IMR-90 (cell line): Measurements from ENCODE around the gene AKR7A2. TPM values are rescaled to one million over a fixed set of nuclear protein-coding genes. Genes with fewer than 3 reads are reported as not detected.

Experiments used
- ATAC-seq: fragments of 200-7000 bp; cut with Tn5 transposase; 2 replicates; pipeline ENCODE4 v1.9.1; 2020; ENCODE audit warnings: low read depth, mild to moderate bottlenecking, moderate library complexity
- BruUV-seq: library from RNA; stranded (reverse); fragments of 400-500 nt; replicated peaks from 2 replicates; lab custom pipeline; 2021; lab: Mats Ljungman, UMichigan
- CTCF ChIA-PET: fragments of 300-600 bp; formaldehyde crosslinking; extraction: SDS; loops from one replicate; lab custom pipeline; 2021; ENCODE audit warnings: antibody characterized with exemption; lab: Yijun Ruan, JAX
- POLR2A ChIA-PET: fragments of 300-600 bp; sonication (Branson Sonifier 250); formaldehyde crosslinking; loops from one replicate; lab custom pipeline; 2022; ENCODE audit warnings: antibody characterized with exemption; ENCODE audit not compliant: unreplicated experiment; lab: Charles Lee
- DNase-seq: peaks from one replicate; pipeline ENCODE4 v3.0.0; 2013
- H2AFZ ChIP-seq: replicated peaks from 2 replicates; pipeline ENCODE3; 2013; ENCODE audit warnings: low read length, mild to moderate bottlenecking; ENCODE audit not compliant: poor library complexity
- H2AK5ac ChIP-seq: 2 replicates; pipeline ENCODE4 v1.6.1; 2013; ENCODE audit warnings: low read depth, low read length, inconsistent platforms
- H2AK9ac ChIP-seq: replicated peaks from 2 replicates; pipeline ENCODE3; 2013; ENCODE audit warnings: mild to moderate bottlenecking, low read depth, low read length, moderate library complexity; ENCODE audit not compliant: poor library complexity
- H2BK120ac ChIP-seq: 2 replicates; pipeline ENCODE4 v1.6.1; 2013; ENCODE audit warnings: low read depth, low read length, inconsistent platforms
- H2BK15ac ChIP-seq: 3 replicates; pipeline ENCODE4 v1.6.1; 2013; ENCODE audit warnings: low read depth, low read length, inconsistent platforms
- H2BK20ac ChIP-seq: 2 replicates; pipeline ENCODE4 v1.6.1; 2013; ENCODE audit warnings: low read depth, mild to moderate bottlenecking, inconsistent platforms, low read length, moderate library complexity
- H2BK5ac ChIP-seq: 2 replicates; pipeline ENCODE4 v1.6.1; 2013; ENCODE audit warnings: mild to moderate bottlenecking, low read depth, low read length, inconsistent platforms; ENCODE audit not compliant: poor library complexity, severe bottlenecking
- H3K14ac ChIP-seq: replicated peaks from 2 replicates; pipeline ENCODE4 v1.6.1; 2013; ENCODE audit warnings: low read depth, low read length, inconsistent platforms
- H3K18ac ChIP-seq: 2 replicates; pipeline ENCODE4 v1.6.1; 2013; ENCODE audit warnings: low read depth, low read length, control low read depth
- H3K23ac ChIP-seq: 2 replicates; pipeline ENCODE4 v1.6.1; 2013; ENCODE audit warnings: low read depth, low read length, inconsistent platforms
- H3K27ac ChIP-seq: 2 replicates; pipeline ENCODE4 v1.5.1; 2013; ENCODE audit warnings: mild to moderate bottlenecking, control low read depth, low read length; ENCODE audit not compliant: insufficient read depth
- H3K27me3 ChIP-seq: 2 replicates; pipeline ENCODE4 v1.6.1; 2013; ENCODE audit warnings: low read length; ENCODE audit not compliant: control insufficient read depth, insufficient read depth
- H3K36me3 ChIP-seq: 2 replicates; pipeline ENCODE4 v1.6.1; 2013; ENCODE audit warnings: low read length, mixed read lengths; ENCODE audit not compliant: control insufficient read depth, insufficient read depth
- H3K4ac ChIP-seq: 2 replicates; pipeline ENCODE4 v1.6.1; 2013; ENCODE audit warnings: low read depth, low read length, inconsistent platforms
- H3K4me1 ChIP-seq: 2 replicates; pipeline ENCODE4 v1.6.1; 2013; ENCODE audit warnings: low read length, mixed read lengths; ENCODE audit not compliant: control insufficient read depth, insufficient read depth
- H3K4me2 ChIP-seq: 2 replicates; pipeline ENCODE4 v1.6.1; 2013; ENCODE audit warnings: low read depth, mild to moderate bottlenecking, control low read depth, low read length, moderate library complexity
- H3K4me3 ChIP-seq: 2 replicates; pipeline ENCODE4 v1.5.1; 2013; ENCODE audit warnings: low read depth, mild to moderate bottlenecking, control low read depth, low read length, moderate library complexity; ENCODE audit not compliant: insufficient read depth
- H3K56ac ChIP-seq: 2 replicates; pipeline ENCODE4 v1.6.1; 2013; ENCODE audit warnings: low read length, inconsistent platforms; ENCODE audit not compliant: insufficient read depth; ENCODE audit errors: extremely low read depth
- H3K79me1 ChIP-seq, 2 experiments: 2 replicates each; pipeline ENCODE4 v1.6.1; 2013; ENCODE audit warnings: low read length in 2 of 2, inconsistent platforms in 1 of 2, low read depth in 1 of 2
- H3K9ac ChIP-seq: 2 replicates; pipeline ENCODE4 v1.6.1; 2013; ENCODE audit warnings: low read depth, low read length, control low read depth
- H3K9me1 ChIP-seq: 2 replicates; pipeline ENCODE4 v1.6.1; 2013; ENCODE audit warnings: low read length, inconsistent platforms; ENCODE audit not compliant: insufficient read depth
- H3K9me3 ChIP-seq: 2 replicates; pipeline ENCODE4 v1.6.1; 2013; ENCODE audit warnings: low read length; ENCODE audit not compliant: control insufficient read depth, insufficient read depth
- H4K20me1 ChIP-seq: 2 replicates; pipeline ENCODE4 v1.6.1; 2013; ENCODE audit warnings: low read length, inconsistent platforms; ENCODE audit not compliant: insufficient read depth
- H4K5ac ChIP-seq: 2 replicates; pipeline ENCODE4 v1.6.1; 2013; ENCODE audit warnings: mild to moderate bottlenecking, low read depth, low read length, control low read depth
- H4K8ac ChIP-seq, 2 experiments: 2 replicates each; pipeline ENCODE4 v1.6.1; 2013; ENCODE audit warnings: low read depth in 2 of 2, low read length in 2 of 2, control low read depth in 1 of 2, inconsistent platforms in 1 of 2
- H4K91ac ChIP-seq: 2 replicates; pipeline ENCODE4 v1.6.1; 2013; ENCODE audit warnings: low read depth, low read length, inconsistent platforms; ENCODE audit not compliant: insufficient read depth
- BHLHE40 ChIP-seq: fragments of 150-350 bp; IDR thresholded peaks from 2 replicates; pipeline ENCODE4 v1.6.1; 2016; ENCODE audit warnings: mild to moderate bottlenecking, low read depth, low read length
- CHD1 ChIP-seq: IDR thresholded peaks from 2 replicates; pipeline ENCODE4 v1.6.1; 2012; ENCODE audit warnings: low read depth, low read length, improper control_type of control experiment
- CTCF ChIP-seq: conservative IDR thresholded peaks from 2 replicates; pipeline ENCODE4 v1.5.1; 2012; ENCODE audit warnings: mild to moderate bottlenecking, low read depth, low read length, improper control_type of control experiment
- ELK1 ChIP-seq: fragments of 150-350 bp; IDR thresholded peaks from 2 replicates; pipeline ENCODE4 v1.6.1; 2016; ENCODE audit warnings: low read depth, mild to moderate bottlenecking, low read length, moderate library complexity, borderline replicate concordance
- FOS ChIP-seq: fragments of 150-350 bp; IDR thresholded peaks from 2 replicates; pipeline ENCODE4 v1.6.1; 2016; ENCODE audit warnings: low read depth, low read length
- MAFK ChIP-seq: IDR thresholded peaks from 2 replicates; pipeline ENCODE4 v1.6.1; 2012; ENCODE audit warnings: low read depth, low read length, improper control_type of control experiment
- MXI1 ChIP-seq: IDR thresholded peaks from 2 replicates; pipeline ENCODE4 v1.6.1; 2012; ENCODE audit warnings: low read depth, mild to moderate bottlenecking, low read length, moderate library complexity, borderline replicate concordance
- NFE2L2 ChIP-seq: fragments of 150-350 bp; IDR thresholded peaks from 2 replicates; pipeline ENCODE4 v1.6.1; 2016; ENCODE audit warnings: low read depth, mild to moderate bottlenecking, low read length
- POLR2A ChIP-seq: IDR thresholded peaks from 2 replicates; pipeline ENCODE4 v1.6.1; 2012; ENCODE audit warnings: mild to moderate bottlenecking, low read depth, low read length
- USF2 ChIP-seq: fragments of 150-350 bp; IDR thresholded peaks from 2 replicates; pipeline ENCODE4 v1.6.1; 2017; ENCODE audit warnings: mild to moderate bottlenecking, antibody characterized with exemption, low read length, low read depth
- WGBS, 2 experiments: methylation state at CpG; one replicate each; pipeline versions ENCODE4 v1.1.5 to v1.1.7; 2013; ENCODE audit warnings: missing lambda C conversion rate in 2 of 2; ENCODE audit not compliant: insufficient read length in 1 of 2; ENCODE audit errors: extremely low coverage in 2 of 2; 5-methylcytosine and 5-hydroxymethylcytosine counted together
- dilution Hi-C: fragments of 300-500 bp; cut with HindIII; formaldehyde crosslinking; loops from one replicate; pipeline ENCODE4 v1.14.3; 2018; ENCODE audit warnings: low sequenced_read_pairs; ENCODE audit not compliant: unreplicated experiment
- in situ Hi-C: fragments of 300-500 bp; cut with MboI; formaldehyde crosslinking; loops from 3 replicates; pipeline ENCODE4 v1.14.3; 2019; ENCODE audit warnings: low sequenced_read_pairs, inconsistent platforms, mixed read lengths
- intact Hi-C: fragments of 100-400 bp; cut with micrococcal nuclease; formaldehyde crosslinking; loops from 2 replicates; pipeline ENCODE4 v1.10.0; 2022
- polyA plus RNA-seq, 3 experiments: library from polyadenylated mRNA; depleted of rRNA; stranded (reverse); fragments of >200 nt; gene quantifications; 2 replicates each; pipeline ENCODE4 v1.2.3, GENCODE V29; 2012; ENCODE audit warnings: low replicate concordance in 1 of 3
- total RNA-seq: library from RNA; depleted of rRNA; stranded (reverse); fragments of >200 nt; gene quantifications from 2 replicates; pipeline ENCODE4 v1.2.3, GENCODE V29; 2012

AKR7A2 gene
- total and polyA plus RNA-seq, 2 of the 4 experiments (the other 2 are of a cell fraction), result 55.8 to 60.2 TPM

GRCh38 chr1:19339214-19339861 lies 27.4 kb upstream of the AKR7A2 start:
- H4K91ac ChIP-seq, result no peak overlapping the region

More at GRCh38 chr1:19339214-19339861, 27.4 kb upstream of the AKR7A2 start:
- Histone ChIP-seq H3K14ac (no peak overlapping the region), H2BK5ac (no peak overlapping the region), H3K56ac (no peak overlapping the region), H2AK9ac (peak overlapping the region; percentile 45), H2BK120ac (no peak overlapping the region), H3K27ac (no peak overlapping the region), H3K4me3 (no peak overlapping the region), H3K9me3 (no peaks in the 10 kb centered on the region), H2BK15ac (no peak overlapping the region), H3K4me1 (no peaks in the 10 kb centered on the region), H3K9ac (no peak overlapping the region), H3K9me1 (peaks cover 6% of the 10 kb centered on the region; the same call in 1 of the 2 replicates), H3K4ac (no peak overlapping the region), H3K36me3 (peaks cover 57% of the 10 kb centered on the region), H3K18ac (no peak overlapping the region), H3K4me2 (no peak overlapping the region), H3K27me3 (no peaks in the 10 kb centered on the region), H3K23ac (no peak overlapping the region), H4K5ac (no peak overlapping the region), H2AFZ (no peak overlapping the region), H2BK20ac (no peak overlapping the region), H4K20me1 (peaks cover 29% of the 10 kb centered on the region; the same call in 1 of the 2 replicates), H2AK5ac (no peak overlapping the region), H3K79me1 (peaks cover 7 to 24% of the 10 kb centered on the region in 2 experiments), H4K8ac (no peak overlapping the region)
- TF ChIP-seq ELK1 (no peak), BHLHE40 (no peak), POLR2A (no peak), USF2 (no peak), CTCF (no peak), MXI1 (no peak), CHD1 (no peak), FOS (no peak), MAFK (no peak), NFE2L2 (no peak)
- dilution Hi-C loops, result no loop called here
- intact Hi-C loops, result no loop called here
- DNase-seq (no peak), ATAC-seq (no peak)
- in situ Hi-C loops, result no loop called here
- TSS peak; percentile 73 for BruUV-seq
- CTCF ChIA-PET, result no interaction called here
- POLR2A ChIA-PET, result no interaction called here
- 61% methylated on average over 14 of the region's 19 CpGs; no CpG with 5 or more reads in 1 of the 2 experiments for WGBS, 2 experiments
